ENCODE data around the gene PDYN. TPM values are rescaled to one million over a fixed set of nuclear protein-coding genes. Genes with fewer than 3 reads are reported as not detected.
A peak's percentile ranks its signal among the peaks of the same experiment; 100 is the strongest.

Gene PDYN
- total RNA-seq, 1 experiment from 2014 or later, result not detected

DNA sequence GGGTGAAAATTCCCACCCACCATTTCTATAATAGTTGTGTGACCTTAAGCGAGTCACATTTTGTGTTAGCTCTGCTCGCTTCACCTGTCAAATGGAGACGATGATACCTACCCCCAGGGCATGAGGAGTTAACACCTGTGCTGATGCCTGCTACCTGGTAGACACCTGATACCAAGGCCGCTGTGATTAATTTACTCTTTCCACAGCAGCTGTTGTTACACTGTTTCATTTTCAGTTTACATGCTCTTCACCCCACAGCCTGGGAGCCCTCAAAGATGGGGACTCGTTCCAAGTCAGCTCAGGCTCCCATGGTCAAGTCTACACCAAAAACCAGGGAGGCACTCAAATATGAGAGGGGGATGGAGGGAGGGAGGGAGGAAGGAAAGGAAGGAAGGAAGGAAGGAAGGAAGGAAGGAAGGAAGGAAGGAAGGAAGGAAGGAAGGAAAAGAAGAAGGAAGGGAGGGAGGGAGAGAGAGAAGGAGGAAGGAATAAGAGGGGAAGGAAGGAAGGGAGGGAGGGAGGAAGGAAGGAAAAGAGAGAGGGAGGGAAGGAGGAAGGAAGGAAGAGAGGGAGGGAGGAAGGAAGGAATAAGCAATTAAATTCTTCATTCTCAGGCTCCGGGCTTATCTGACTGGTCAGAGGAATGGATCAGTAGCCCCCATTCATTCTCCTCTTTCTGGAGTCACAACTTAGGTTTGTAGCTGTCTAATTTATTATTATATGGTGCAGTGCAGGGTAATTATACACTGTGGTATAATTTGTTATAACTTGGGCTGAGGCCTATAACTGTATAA lies 40.9 kb downstream of the PDYN start:
- no peak for DNase-seq (ENCODE audit: extremely low read depth, low read depth)

DNA sequence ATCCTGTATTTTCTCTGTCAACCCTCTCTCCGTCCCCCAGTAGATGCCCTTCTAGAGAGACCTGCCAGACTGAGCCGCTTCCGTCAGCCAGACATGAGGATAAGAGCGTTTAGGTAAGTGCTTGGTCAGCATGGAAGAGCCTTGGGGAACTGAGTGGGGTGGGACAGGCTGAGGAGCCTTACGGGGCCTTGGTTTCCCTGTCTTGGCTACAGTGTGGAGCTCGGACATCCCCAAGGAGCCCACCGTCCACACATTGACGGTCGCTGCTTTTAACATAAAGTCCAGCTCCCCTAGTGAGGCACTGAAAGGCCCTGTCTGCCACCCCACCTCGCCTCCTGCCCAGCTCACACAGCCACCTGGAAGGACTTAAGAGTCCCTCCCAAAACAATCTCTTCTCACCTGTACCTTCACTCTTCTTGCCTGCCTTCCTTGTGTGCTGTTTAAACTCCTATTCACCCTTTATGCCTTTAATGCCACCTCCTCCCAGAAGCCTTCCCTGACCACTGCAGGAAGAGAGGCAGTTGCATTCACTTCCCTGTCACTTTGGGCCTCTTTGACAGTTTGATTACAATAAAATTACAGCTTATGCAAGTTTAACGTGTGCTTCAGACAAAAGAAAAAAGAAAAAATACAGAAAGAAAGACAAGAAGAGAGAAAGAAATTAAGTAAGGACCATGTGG lies 42.3 kb downstream of the PDYN start:
- DNase-seq (ENCODE audit: extremely low read depth, low read depth), result no peak

DNA sequence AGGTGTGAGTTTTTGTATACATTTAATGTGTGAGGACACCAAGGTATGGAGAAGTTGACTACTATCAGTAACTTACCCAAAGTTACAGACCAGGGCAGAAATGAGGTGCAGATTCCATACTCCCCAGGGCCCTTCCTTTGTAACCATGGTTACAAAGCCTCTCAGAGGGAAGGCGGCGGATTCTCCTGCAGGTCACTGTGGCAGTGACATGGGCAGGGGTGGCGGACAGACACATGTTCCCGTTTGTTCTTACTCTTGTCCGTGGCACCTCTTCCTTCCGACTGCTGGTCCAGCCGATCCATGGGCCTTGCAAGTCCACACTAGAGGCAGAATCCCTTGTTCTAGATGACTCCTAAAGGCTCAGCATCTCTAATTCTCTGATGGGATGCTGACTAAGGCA lies 43.0 kb downstream of the PDYN start:
- DNase-seq (ENCODE audit: extremely low read depth, low read depth), result no peak

DNA sequence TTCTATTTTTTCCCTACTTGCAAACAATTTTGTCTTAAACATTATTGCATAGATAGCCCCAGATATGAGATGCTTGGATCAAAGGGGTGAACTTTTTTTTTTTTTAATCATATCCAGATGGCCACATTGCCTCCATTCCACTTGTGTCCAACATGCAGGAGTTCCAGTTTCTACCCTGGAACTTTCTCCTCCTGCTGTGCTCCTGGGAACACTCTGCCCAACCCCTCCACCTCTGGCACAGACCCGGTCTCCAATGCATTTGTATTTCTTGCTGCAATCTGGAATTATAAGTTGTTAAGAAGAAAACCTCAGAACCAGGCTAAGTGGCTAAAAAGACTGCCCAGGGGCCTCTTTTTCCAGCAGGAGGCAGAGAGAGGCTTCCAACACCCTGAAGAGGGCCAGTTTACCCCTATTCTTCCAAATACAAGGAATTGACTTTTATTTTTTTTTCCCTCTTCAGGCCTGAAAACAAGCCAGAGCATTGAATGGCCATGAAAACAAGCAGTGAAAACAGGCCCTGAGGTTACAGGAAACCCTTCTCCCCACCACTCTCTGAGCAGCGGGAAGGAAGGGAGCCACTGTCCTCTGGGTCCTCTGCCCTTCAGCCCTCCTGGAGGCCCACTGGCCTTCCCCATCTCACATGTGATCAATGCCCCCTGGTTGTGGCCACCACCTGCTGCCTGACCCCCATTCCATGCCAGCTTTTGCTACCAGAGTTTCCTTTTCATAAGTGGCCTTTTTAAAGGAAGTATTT lies 44.3 kb downstream of the PDYN start:
- DNase-seq (ENCODE audit: extremely low read depth, low read depth), result no peak

DNA sequence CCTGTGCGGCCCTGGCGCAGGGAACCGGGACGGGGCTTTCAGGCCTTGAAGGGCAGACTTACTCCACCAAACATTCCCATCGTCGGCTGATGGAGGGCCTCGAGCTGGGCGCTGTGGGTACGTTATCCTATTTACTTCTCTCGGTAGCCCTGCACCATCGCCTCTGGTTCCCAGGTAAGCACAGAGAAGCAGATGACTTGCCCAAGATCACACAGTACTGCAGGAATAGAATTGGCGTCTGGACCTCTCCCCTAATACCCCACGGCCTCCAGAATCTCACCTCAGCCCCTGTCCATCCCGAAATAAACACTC lies 46.4 kb downstream of the PDYN start:
- no peak for DNase-seq (ENCODE audit: extremely low read depth, low read depth)

DNA sequence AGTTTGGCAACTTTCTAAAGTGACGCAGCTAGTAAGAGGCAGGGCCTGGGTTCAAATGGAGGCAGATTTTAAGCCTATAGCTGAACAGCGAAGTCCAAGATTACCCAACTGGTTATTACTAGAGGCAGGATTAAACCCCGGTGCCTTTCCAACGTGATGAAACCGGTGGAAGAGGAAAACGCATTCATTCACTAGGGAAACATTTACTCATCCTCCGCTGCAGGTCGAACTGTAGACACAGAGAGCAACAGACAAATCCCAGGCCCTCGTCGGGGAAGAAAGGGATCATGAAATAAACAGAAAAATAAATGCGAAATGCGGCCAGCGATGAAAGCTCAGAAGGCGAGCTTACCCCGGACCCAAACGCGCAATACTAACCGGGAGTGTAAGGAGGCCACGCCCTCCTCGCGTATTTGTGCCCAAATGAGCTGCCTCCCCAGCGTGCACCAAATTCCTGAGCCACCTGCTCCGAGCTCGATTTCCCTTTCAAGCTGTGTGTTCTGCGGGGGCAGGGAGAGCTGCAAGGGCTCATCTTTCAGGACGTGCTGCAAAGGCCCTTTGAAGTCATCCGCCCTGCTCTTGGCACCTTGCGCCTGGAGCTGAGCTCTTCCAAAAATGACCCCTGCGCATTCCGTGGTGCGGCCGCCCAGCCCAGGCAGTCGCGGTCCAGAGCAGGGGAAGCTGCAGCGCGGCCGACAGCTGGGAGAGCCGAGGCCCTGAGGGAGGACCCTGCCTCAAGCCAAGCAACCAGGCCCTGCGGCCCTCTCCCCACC lies 46.9 kb downstream of the PDYN start:
- DNase-seq (ENCODE audit: extremely low read depth, low read depth), result no peak

DNA sequence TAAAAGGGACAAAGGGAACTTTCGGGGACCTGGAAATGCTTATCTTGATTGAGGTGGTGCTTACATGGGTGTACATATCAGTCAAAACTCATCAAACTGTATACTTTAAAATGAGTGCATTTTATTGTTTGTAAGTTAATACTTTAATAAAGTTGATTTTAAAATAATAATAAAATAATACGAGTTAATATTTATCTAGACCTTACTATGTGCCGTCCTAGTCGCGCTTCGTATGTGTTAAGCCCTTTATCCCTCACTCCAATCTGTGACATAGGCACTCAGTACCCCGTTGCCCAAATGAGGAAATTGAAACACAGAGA lies 47.5 kb downstream of the PDYN start:
- no peak for DNase-seq (ENCODE audit: extremely low read depth, low read depth)

DNA sequence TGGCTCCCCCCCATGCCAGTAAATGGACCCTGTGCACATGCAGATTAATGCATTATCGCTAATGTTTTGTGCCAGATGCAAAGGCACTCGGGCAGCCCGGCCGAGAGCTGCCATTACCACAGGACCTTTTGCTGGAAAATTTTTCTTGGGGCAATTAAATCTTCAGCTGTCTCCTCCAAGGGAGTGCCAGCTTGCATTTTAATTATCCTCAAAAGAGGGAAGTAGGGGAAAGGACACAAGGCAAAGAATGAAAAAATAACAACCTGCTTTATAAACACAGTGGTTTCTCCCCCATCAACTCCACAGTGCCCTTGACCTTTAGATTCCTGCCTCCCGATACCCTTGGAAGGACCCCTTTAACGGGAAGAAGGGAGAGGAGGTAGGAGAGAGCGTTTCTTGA lies 48.2 kb downstream of the PDYN start:
- DNase-seq (ENCODE audit: extremely low read depth, low read depth), result no peak

DNA sequence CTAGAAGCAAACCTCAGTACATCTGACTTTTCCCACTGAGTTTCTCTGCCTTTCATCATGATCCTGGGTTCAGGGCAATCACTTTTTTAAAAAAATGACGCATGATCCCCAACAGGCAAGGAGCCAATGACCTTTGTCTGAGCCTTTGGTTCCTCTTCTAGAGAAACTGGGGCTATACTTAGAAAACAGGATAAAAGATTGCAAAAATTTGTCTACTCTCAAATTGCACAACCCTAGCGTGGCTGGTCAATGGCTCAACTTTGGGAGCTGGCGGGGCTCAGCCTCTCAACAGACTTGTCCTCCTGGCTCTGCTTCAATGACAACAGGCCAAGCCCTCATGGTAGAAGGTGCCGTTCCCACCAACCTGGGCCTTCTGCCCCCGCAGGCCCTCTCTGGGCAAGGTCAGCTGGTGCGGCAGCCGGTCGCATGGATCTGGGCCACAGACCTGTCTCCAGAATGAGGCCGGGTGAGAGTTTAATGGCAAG lies 48.7 kb downstream of the PDYN start:
- no peak for DNase-seq (ENCODE audit: extremely low read depth, low read depth)

DNA sequence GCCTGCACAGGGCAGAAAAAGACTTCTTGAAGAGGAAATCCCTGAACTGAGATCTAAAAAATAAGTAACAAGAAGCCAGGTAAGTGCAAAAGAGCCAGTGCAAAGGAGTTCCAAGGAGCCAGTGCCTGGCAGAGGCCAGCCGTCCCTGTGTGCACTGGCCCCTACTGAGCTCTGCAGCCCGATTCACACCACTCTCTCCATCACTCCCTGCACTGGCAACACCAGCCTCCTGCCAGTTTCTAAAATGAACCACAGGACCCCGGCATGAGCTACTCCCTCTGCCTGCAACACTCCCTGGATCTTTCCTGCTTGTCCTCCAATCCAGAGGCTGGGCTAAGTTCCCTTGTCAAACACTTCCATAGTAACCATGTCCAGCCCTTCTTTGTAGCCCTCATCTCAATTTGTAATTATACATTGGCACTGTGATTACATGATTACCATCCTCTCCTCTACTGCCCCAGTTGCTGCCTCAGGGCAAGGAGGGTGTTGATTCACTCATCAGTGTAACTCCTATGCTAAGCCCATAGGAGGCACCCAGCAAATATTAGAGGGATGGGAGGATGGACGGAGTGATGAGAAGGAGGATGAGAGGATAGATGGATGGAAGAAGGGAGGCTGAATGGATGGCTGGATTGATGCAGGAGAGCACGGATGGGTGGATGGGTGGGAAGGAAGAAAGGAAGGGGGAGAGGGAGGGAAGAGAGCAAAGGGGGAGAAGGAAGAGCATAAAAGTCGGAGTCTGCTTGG lies 49.3 kb downstream of the PDYN start:
- no peak for DNase-seq (ENCODE audit: extremely low read depth, low read depth)

DNA sequence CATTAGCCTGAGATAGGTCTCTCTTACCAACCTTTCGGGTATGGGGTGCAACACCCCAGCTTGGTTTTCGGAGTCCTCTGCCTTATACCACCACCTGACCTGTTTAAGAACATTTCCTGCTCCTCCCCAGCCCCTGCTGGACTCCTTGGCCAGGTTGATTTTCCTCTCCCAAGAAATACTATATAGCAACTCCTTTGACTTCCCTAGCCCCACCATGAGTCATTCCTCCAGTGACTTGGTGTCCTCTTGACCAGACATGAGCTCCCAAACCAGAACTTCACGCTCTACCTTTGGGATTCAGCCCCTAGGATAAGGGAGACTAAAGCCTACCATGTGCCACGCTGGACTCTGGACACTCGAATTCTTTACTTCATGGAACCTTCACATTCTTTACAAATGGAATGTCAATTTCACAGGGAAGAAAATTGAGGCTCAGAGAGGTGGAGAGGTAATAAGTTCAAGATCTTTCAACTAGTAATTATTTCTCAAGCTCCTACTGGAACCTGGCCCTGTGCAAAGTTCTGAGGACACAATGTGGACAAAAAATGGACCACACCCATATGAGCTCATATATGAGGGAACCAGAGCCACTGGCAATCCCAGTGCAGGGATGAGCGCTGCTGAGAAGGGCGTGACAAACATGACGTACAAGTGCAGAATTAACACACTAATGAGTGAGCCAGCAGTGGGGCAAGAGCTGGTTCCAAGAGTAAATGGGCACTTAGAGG lies 50.4 kb downstream of the PDYN start:
- peak; percentile 54 for DNase-seq (ENCODE audit: extremely low read depth, low read depth)

DNA sequence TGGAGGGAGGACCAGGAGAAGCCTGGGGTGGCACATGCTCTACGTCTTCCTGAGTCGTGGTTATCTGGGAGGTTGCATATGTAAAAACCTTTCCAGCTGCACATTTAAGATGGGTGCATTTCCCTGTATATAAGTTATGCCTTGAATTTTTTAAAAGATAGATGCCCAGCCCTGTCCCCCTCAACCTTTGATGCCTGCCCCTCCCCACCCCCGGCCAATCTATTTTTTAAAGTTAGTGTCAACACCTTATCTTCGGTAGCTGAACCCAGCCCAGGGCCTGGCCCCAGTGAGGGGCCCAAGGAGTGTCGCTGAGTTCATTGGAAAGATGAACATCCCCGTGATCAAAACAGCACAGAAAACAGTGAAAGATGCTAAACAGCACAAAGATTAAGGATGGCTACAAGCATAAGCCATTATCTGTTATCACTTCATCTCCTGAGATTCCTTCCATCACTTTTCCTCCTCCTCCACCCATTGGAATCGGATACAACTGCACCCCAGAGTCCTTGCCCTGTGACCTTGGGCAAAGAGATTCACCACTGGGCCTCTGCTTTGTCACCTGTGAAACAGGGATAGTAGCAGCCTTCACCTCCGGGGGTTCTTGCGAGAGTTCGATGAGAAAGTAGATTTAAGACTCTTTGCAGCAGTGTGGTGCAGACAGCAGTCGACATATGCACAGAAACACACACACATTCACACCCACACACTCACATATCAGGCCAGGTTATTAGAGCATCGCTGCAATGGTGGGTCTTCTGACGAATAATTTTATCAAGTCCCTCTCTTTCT lies 51.2 kb downstream of the PDYN start:
- no peak for DNase-seq (ENCODE audit: extremely low read depth, low read depth)

DNA sequence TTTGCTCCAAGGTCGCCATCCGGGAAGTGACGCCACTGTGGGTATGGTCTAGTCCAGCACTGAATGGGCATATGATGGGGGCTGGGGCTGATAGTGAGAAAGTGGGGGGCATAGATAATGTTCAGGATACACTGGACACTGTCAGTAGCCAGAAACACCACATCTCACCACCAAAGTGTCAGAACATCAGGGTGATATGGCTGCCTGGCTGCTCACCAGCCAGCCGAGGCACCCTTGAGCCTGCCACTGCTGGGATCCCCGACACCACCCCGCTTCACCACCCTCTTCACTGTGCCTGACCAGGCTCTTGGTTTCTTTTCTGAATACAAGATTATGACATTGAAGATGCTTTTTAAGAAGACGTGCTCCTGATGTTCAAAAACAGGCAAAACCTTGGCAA lies 51.8 kb downstream of the PDYN start:
- no peak for DNase-seq (ENCODE audit: extremely low read depth, low read depth)

DNA sequence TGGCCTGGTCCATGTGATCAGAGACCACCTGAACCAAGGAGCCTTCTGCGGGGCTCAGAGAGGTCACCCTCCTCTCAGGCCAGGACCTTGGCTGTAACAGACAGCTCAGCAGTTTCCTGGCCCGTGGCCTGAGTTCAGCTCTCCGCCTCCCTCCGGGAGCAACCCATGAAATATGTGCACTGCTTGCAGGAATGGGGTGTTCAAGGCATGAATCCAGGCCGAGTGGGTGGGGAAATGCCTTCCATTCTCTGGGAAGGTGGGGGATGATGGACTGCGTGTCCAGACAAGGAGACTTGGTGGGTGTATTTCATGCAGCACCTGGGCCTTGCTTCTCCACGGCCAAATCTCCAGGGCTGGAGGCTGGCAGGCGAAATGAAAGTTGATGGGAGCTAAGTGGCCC lies 52.6 kb downstream of the PDYN start:
- no peak for DNase-seq (ENCODE audit: extremely low read depth, low read depth)

DNA sequence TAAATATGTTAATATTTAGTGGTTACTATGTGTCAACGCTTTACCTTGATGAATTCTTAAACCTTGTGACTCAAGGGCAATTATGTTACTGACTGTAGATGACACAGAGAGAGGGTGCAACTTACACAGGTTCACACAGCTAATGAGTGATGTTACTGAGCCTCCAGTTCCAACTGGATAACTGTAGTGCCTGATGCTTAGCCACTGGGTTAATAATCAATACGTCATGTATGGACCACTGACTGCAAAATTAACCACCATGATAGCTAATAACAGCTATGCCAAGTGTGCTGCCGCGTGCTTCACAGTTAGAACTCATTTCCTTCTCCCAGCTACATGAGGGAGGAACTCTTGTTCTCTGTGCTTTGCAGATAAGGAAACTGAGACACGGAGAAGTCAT lies 53.3 kb downstream of the PDYN start:
- no peak for DNase-seq (ENCODE audit: extremely low read depth, low read depth)

DNA sequence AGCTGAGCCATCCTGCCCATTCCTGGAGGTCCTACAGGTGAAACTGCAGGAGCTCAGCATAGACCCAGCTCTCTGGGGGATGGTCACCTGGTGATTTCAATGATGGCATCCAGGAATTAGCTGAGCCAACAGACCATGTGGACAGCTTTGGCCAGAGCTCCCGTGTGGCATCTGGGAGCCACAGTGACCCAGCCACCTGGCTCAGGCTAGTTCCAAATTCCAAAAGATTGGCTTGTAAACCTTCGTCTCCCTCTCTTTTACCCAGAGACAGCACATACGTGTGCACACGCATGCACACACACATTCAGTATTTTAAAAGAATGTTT lies 54.6 kb downstream of the PDYN start:
- no peak for DNase-seq (ENCODE audit: extremely low read depth, low read depth)

DNA sequence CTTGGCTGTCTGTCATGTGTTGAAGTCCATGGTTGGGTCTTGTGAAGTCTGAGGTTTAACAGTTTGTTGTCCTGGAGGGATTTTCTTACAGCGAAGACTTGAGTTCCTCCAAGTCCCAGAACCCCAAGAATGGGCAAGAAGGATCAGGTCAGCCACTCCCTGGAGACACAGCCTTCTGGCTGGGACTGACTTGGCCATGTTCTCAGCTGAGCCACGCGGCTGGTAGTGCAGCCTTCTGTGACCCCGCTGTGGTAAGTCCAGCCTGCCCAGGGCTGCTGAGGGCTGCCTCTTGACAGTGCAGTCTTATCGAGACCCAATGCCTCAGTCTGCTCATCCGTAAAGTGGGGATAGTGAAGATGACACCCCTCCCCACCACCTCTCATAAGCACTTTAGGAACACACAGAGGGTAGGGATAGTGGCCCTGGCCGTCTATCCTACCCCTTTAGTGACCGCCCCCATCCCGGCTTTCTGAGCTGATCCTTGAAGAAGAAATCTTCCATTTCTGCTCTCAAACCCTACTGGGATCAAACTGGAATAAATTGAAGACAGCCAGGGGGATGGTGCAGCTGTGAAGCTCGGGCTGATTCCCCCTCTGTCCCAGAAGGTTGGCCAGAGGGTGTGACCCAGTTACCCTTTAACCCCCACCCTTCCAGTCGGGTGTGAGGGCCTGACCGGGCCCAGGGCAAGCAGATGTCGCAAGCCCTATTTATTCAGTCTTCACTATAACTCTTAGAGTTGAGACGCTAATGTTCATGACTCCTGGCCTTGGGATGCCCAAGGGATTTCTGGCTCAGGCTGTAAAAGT lies 55.2 kb downstream of the PDYN start:
- no peak for DNase-seq (ENCODE audit: extremely low read depth, low read depth)

DNA sequence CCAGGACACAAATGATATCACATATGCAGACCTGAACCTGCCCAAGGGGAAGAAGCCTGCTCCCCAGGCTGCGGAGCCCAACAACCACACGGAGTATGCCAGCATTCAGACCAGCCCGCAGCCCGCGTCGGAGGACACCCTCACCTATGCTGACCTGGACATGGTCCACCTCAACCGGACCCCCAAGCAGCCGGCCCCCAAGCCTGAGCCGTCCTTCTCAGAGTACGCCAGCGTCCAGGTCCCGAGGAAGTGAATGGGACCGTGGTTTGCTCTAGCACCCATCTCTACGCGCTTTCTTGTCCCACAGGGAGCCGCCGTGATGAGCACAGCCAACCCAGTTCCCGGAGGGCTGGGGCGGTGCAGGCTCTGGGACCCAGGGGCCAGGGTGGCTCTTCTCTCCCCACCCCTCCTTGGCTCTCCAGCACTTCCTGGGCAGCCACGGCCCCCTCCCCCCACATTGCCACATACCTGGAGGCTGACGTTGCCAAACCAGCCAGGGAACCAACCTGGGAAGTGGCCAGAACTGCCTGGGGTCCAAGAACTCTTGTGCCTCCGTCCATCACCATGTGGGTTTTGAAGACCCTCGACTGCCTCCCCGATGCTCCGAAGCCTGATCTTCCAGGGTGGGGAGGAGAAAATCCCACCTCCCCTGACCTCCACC lies 56.4 kb downstream of the PDYN start:
- no peak for DNase-seq (ENCODE audit: extremely low read depth, low read depth)

Measured in NCI-H460 (cell line).